DMS 273 treated with DMSO at 0.1 percent for 48 hours (cell line): ENCODE measurements around the gene METTL25.

Source experiments
- DNase-seq: peaks from one replicate; lab custom pipeline; 2025; lab: John Stamatoyannopoulos, UW

Gene METTL25

GRCh38 chr12:82527165-82527780 lies 168.9 kb downstream of the METTL25 start:
- peak; percentile 3 for DNase-seq
